Activated naive CD8-positive, alpha-beta T cell (primary cell): ENCODE results near the gene COL6A2.

Experiments
- H3K27ac Mint-ChIP-seq: one replicate; pipeline ENCODE4 v1.8.0; 2021; ENCODE audit warnings: mixed read lengths
- H3K27me3 Mint-ChIP-seq: one replicate; pipeline ENCODE4 v1.8.0; 2021; ENCODE audit warnings: mixed read lengths
- H3K36me3 Mint-ChIP-seq: one replicate; pipeline ENCODE4 v1.8.0; 2021; ENCODE audit warnings: mixed read lengths
- H3K4me1 Mint-ChIP-seq: one replicate; pipeline ENCODE4 v1.8.0; 2021; ENCODE audit warnings: low read depth, mixed read lengths
- H3K4me3 Mint-ChIP-seq: one replicate; pipeline ENCODE4 v1.8.0; 2021; ENCODE audit warnings: mild to moderate bottlenecking, mixed read lengths
- H3K9me3 Mint-ChIP-seq: one replicate; pipeline ENCODE4 v1.8.0; 2021; ENCODE audit warnings: low read depth, mixed read lengths

COL6A2 gene

DNA sequence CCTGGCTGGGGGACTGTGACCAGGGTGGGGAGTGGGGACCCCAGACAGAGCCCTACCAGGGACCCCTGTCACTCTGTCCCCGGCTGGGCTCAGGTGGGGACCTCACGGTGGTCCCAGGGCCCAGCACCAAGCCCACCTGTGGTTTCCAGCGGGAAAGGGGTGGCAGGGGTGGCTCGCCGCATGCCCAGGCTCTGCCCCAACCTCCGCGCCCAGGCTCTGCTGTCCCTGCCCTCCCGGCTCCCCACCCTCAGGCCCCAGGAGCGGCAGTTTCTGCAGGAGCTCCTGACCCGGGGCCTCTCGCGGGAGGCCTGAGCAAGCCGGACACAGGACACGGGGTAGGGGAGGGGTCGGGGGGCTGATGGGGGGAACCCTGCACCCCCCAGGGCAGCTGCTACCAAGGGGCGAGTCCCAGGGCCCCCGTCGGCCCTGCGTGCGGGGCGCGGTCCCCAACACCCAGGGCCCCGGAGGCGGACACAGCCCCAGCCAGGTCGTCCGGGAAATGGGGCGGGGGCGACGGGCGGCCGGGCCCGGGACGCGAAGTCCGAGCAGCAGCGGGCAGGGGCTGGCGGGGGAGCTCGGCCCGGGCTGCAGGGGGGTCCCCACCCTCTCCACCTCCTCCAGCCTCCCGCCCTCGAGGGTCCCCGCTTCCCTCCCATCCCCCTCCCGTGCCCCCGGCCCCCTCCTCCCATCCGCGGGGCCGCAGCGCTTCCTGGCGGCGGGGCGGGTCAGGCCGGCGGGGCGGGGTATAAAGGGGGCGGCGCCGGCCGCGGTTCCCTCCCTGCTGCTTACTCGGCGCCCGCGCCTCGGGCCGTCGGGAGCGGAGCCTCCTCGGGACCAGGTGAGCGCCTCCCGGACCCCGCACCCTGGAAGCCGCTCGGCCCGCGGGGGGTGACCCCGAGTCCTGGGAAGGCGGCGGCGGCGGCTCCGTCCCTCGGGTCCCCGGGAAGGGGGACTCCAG is at the start of gene COL6A2:
COL6A2 (plus strand) TSS at position 777 of the 958 bp plus-strand sequence.
- H3K4me3 Mint-ChIP-seq: peak within 1 kb of the TSS; percentile 83
- peaks cover 9% of the 10 kb centered on the region for H3K36me3 Mint-ChIP-seq
- H3K27me3 Mint-ChIP-seq: no peaks in the 10 kb centered on the region
- H3K9me3 Mint-ChIP-seq: peaks cover 5% of the 10 kb centered on the region
- H3K4me1 Mint-ChIP-seq: peaks cover 21% of the 10 kb centered on the region
- no peak within 1 kb of the TSS for H3K27ac Mint-ChIP-seq

DNA sequence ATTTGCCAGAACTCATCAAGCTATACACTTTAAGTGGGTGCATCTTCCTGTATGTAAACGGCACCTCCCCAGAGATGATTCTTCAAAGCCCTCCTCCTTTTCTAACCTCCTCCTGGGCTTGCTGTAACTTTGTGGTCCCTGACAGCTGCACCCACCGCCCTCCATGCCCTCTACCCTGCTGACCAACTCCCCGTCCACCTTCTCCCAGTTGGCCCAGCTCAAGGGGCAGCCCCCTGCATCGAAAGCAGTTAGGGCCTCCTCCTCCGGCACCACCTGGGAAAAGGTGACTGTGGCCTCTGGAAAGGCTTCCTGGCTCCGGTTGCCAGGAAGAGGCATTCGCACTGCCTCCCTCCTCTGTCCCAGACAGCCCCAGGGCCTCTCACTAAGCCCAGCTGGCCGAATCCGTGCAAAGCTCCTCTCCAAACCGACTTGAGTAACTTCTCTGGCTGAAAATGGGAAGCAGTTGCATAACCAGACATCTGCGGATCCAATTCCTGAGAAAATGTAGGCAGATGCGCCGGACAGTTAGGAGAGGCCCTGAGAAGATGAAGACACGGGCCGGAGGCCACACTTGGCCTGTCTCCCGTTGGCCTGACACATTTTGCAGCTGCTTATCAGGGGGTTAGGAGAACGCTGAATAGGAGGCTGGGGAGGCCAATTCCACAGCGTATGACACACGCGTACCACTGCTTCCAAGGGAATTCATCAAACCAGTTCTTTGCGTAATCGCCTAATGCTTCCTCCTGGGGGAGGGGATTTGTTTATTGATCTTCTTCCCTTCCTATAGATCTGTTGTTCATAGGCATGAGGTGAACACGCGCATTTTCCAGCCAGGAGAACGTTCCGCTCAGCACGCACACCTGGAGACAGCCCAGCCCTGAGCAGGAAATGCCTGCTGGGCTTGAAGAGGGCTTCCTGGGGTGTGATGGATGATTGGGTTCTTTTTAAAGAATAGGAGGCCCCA is 48.7 kb upstream of the COL6A2 start:
- H3K4me3 Mint-ChIP-seq: no peak overlapping the region
- no peak overlapping the region for H3K27ac Mint-ChIP-seq
- H3K9me3 Mint-ChIP-seq: no peaks in the 10 kb centered on the region
- no peaks in the 10 kb centered on the region for H3K27me3 Mint-ChIP-seq
- H3K36me3 Mint-ChIP-seq: no peaks in the 10 kb centered on the region
- peaks cover 16% of the 10 kb centered on the region for H3K4me1 Mint-ChIP-seq

DNA sequence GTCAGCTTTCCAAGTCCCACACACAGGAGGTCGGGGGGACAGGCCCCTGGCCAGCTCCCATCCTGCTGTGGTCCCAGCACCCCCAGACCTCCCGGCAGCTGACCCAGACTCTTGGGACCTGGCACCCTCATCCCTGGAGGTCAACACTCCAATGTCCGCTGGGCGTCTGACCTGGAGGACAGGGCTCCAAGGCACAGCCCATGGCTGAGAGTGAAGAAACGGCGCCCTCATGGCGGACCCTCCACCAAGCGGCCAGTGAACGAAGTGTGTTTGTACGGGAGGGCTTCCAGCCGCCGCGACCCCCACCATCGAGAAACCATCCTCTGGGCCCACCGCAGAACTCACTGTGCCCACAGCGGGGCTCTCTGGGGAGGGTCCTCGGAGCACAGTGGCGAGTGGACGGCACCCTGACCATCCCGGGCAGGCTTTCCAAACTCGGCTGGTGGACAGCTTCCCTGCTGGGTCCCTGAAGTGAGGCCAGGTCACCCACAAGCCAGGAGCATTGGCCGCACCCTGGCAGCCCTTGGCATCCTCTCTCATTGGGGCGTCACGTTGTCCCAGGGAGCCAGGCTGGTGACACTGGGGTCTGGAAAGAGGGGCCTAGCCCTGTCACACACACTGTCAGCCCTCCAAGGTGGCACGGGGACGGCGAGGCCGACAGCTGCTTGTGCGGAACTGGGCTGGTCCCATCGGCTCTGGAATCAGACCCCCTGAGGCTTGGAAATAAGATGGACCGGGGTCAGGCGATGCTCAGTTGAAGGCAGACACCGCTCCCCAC is 47.8 kb upstream of the COL6A2 start:
- Mint-ChIP-seq H3K4me3 (no peak overlapping the region), H3K4me1 (peaks cover 19% of the 10 kb centered on the region), H3K36me3 (no peaks in the 10 kb centered on the region), H3K27ac (no peak overlapping the region), H3K27me3 (no peaks in the 10 kb centered on the region), H3K9me3 (no peaks in the 10 kb centered on the region)

DNA sequence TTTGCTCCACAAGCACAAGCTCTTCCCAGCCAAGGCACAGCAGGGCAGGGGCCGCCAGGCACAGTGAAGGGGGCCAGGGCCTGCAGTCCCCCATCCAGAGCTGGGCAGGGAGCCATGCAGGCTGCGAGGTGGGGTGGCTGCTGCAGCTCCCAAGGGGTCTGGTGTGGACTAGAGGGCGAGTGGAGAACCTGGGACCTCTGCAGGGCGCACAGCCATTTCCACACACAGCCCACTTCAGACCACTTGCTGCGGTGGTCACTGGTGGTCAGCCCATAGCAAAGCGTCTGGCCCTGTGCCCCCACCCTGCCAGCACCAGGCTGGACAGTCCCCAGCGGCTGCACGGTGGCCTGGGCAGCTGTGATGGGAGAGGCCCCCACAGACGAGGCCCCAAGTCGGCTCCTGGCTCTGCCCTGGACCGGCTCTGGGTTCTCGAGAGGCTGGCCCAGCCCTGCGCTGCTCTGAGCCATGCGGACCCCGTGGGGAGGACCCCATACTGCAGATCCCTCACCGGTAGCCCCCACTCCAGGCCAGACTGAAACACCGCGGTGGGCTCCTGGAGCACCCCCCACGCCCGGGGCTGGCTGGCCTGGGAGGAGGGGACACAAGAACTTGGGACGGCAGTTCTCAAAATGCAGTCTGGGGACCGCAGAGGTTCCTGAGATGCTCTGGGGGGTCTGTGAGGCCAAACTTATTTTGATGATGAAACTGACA is 47.1 kb upstream of the COL6A2 start:
- no peaks in the 10 kb centered on the region for H3K27me3 Mint-ChIP-seq
- H3K4me1 Mint-ChIP-seq: peaks cover 19% of the 10 kb centered on the region
- H3K27ac Mint-ChIP-seq: no peak overlapping the region

DNA sequence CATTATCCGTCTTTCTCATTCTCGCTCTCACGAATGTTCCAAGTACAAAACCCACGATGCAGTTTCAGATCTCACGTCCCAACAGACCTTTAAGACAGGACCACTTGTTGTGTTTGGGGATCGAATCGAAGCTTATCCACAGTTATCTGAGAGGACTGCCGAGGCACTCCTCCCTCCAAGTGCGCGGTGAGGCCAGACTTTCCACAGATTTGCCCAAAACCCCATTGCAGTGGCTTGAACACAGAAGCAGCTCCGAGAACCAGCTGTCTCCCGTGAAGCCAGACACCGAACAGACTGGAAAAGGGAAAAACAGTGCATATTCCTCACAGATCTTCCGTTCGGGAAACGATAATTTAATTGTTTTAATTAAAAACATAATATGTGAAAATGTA is 46.5 kb upstream of the COL6A2 start:
- H3K27ac Mint-ChIP-seq: no peak overlapping the region
- H3K27me3 Mint-ChIP-seq: no peaks in the 10 kb centered on the region
- no peaks in the 10 kb centered on the region for H3K9me3 Mint-ChIP-seq
- no peak overlapping the region for H3K4me3 Mint-ChIP-seq
- peaks cover 23% of the 10 kb centered on the region for H3K4me1 Mint-ChIP-seq
- no peaks in the 10 kb centered on the region for H3K36me3 Mint-ChIP-seq

More for the DNA sequence above, 47.1 kb upstream of the COL6A2 start:
- Mint-ChIP-seq H3K4me3 (no peak overlapping the region), H3K9me3 (no peaks in the 10 kb centered on the region), H3K36me3 (no peaks in the 10 kb centered on the region)

DNA sequence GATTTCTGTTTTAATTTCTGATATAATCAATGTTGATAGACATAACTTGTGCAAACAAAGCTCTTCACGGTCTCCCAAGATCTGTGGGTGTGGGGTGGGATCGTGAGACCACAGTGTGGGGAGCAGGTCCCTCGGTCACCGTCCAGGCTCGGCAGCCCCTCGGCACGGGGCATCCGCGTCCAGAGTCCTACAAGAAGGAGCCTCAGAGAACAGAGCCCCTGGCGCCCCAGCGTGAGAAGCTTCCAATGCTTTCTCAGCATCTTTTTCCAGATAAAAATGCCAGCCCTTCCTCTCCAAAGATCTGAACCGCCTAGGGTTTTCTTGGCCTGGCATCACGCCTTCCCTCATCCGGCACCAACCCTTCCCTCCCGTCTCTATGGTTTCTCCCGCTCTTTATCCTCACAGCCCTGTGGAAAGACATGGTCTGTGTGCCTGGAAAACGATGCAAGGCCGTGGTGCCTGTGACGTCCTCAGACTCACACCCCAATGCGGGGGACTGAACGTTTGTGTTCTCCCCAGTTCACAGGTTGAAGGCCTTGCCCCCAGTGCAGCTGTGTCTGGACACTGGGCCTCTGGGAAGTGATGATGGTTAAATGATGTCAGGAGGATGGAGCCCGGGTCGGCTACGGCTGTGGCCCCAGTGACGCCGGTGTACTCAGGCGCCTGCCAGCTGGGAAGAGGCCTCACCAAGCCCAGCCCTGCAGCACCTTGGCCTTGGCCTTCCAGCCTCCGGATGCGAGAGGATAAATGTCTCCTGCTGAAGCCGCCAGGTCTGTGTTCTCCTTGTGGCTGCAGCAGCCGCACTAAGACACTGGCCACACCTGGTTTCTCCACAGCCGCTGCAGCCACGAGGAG is 45.9 kb upstream of the COL6A2 start:
- Mint-ChIP-seq H3K36me3 (no peaks in the 10 kb centered on the region), H3K27me3 (no peaks in the 10 kb centered on the region), H3K9me3 (no peaks in the 10 kb centered on the region), H3K4me3 (no peak overlapping the region), H3K27ac (peak overlapping the region; percentile 70), H3K4me1 (peaks cover 25% of the 10 kb centered on the region)

DNA sequence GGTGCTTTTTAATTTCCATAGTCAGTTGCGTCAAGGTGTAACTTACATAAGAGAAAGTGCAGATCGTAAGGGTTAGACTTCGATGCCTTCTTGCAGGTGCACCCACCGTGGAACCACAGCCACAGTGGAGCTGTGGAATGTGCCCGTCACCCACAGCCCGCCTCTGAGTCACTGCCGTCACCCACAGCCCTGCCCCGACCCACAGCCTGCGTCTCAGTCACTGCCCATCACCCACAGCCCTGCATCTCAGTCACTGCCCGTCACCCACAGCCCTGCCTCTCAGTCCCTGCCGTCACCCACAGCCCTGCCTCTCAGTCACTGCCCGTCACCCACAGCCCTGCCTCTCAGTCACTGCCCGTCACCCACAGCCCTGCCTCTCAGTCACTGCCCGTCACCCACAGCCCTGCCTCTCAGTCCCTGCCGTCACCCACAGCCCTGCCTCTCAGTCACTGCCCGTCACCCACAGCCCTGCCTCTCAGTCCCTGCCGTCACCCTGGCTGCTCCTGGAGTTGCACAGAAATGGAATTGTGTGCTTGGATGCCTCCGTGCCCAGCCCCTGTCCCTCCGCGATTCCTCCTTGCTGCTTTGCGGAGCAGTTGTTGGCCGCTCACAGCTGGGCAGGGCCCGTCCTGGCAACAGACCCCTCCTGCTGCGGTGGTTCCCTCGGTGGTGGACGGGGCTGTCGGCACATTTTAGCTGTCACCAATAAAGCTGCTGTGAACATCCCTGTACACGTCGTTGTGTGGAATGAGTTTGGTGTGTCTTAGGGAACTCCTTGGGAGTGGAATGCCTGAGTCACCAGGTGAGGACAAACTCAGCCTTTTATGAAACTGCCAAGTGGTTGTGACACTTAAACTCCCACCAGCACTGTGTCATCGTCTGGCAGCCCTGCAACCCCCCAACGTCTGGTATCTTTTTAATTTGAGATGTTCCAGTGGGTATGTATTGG is 44.9 kb upstream of the COL6A2 start:
- Mint-ChIP-seq H3K27ac (peak overlapping the region; percentile 94), H3K9me3 (no peaks in the 10 kb centered on the region), H3K4me1 (peaks cover 34% of the 10 kb centered on the region), H3K4me3 (peak overlapping the region; percentile 69), H3K27me3 (no peaks in the 10 kb centered on the region), H3K36me3 (no peaks in the 10 kb centered on the region)

DNA sequence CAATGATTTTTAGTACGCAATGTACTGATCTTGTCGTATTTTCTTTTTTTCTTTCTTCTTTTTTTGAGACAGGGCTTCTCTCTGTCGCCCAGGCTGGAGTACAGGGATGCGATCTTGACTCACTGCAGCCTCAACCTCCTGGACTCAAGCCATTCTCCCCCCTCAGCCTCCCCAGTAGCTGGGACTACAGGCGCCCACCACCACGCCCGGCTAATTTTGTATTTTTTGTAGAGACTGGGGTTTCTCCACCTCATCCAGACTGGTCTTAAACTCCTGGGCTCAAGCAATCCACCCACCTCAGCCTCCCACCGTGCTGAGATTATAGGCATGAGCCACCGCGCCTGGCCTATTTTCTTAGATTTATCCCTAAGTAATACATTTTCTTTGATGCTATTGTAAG is 43.9 kb upstream of the COL6A2 start:
- peaks cover 44% of the 10 kb centered on the region for H3K4me1 Mint-ChIP-seq
- no peaks in the 10 kb centered on the region for H3K9me3 Mint-ChIP-seq
- no peak overlapping the region for H3K4me3 Mint-ChIP-seq
- no peaks in the 10 kb centered on the region for H3K36me3 Mint-ChIP-seq
- no peaks in the 10 kb centered on the region for H3K27me3 Mint-ChIP-seq
- H3K27ac Mint-ChIP-seq: peak overlapping the region; percentile 58

DNA sequence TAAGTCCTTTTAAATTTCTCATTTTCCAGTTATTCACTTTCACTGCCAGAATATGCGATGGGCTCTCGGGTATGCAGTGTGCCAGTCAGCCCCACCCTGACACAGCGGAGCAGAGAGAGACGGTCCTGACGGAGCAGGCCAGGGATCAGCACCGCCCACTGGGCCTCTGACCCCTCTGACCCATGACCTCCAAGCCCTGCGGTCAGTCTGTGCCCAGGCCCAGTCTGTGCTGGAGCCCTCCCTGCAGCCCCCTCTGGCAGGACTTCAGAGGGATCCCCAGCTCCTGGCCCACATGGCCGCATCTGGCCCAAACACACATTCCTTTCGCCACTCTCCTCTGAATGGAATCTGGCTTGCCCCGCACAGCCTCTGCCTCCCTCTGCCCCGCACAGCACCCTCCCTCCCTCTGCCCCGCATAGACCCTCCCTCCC is 43.4 kb upstream of the COL6A2 start:
- H3K27me3 Mint-ChIP-seq: no peaks in the 10 kb centered on the region
- peaks cover 47% of the 10 kb centered on the region for H3K4me1 Mint-ChIP-seq
- peak overlapping the region; percentile 58 for H3K27ac Mint-ChIP-seq
- H3K36me3 Mint-ChIP-seq: no peaks in the 10 kb centered on the region
- H3K9me3 Mint-ChIP-seq: no peaks in the 10 kb centered on the region
- no peak overlapping the region for H3K4me3 Mint-ChIP-seq

DNA sequence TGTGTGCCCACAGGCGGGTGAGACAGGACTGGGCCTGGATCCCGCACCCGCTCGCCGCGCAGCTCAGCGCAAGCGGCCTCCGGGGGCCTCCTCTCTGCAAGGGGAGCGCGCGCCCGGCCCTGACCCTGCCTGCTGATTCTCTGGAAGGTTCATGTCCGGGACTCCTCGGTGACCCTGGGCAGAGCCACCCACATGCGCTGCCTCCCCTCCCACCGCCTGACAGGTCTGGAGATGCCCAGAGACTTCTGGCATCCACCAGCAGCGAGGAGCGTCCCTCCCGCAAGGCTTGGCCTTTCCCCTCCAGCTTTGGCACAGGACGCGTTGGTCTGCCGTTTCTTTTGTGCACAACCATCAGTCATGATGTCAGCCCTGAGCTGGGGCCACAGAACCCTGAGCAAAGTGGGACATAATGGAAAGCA is 42.0 kb upstream of the COL6A2 start:
- Mint-ChIP-seq H3K27me3 (no peaks in the 10 kb centered on the region), H3K4me3 (peak overlapping the region; percentile 14), H3K9me3 (no peaks in the 10 kb centered on the region), H3K27ac (peak overlapping the region; percentile 70), H3K4me1 (peaks cover 56% of the 10 kb centered on the region), H3K36me3 (no peaks in the 10 kb centered on the region)

DNA sequence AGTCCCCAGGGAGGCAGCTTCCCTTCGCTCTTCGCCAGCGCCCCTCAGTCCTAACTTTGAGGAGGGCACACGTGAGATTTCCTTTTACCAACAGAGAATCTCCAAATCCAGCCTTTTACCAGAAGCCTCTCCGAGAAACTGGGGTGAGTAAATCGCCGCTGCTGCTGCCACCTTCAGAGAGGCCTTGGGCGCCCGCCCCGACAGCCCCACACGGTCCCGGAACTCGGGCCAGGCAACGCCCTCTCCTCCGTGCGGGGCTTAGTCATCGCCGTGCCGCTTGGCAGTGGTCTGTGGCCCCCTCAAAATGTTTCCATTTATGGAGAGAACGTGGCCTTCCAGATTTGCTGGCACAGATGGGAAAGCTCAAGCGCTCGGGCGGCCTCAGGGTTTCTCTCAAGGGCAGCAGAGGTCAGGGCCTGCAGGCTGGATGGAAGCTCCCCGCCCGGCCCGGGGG is 41.4 kb upstream of the COL6A2 start:
- Mint-ChIP-seq H3K27ac (peak overlapping the region; percentile 70), H3K4me3 (peak overlapping the region; percentile 14), H3K4me1 (peaks cover 62% of the 10 kb centered on the region), H3K36me3 (no peaks in the 10 kb centered on the region), H3K27me3 (no peaks in the 10 kb centered on the region), H3K9me3 (no peaks in the 10 kb centered on the region)

DNA sequence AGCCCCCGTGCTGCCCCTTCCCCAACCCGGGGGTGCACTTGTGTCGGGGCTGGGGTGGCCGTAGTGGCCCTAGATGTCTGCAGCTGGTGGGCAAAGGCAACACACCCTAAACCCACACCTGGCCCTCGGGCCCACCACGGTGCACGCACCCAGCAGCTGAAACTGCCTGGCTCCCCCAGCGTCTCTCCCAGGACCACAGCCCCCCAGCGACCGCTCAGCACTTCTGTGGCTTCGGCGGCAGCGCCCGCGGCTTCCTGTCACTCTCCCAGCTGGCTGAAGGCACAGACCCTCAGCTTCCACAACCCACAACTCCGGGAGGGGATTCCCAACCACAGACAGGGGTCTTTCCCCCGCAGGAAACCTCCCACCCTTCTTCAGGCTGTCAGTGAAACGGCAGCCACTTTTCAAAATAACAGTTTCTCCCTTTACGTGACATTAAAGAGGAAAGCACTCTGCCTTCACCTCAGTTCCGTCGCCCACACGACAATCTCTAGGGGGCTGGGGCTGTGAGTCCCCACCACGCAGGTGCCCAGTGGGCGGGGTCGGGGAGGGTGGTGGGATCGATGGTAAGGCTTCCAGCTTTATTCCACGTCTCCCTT is 40.7 kb upstream of the COL6A2 start:
- no peaks in the 10 kb centered on the region for H3K9me3 Mint-ChIP-seq
- H3K27me3 Mint-ChIP-seq: no peaks in the 10 kb centered on the region
- peaks cover 63% of the 10 kb centered on the region for H3K4me1 Mint-ChIP-seq
- no peaks in the 10 kb centered on the region for H3K36me3 Mint-ChIP-seq
- H3K27ac Mint-ChIP-seq: peak overlapping the region; percentile 94
- H3K4me3 Mint-ChIP-seq: peak overlapping the region; percentile 80
